ENCODE measurements around the gene INMT.

INMT gene

DNA sequence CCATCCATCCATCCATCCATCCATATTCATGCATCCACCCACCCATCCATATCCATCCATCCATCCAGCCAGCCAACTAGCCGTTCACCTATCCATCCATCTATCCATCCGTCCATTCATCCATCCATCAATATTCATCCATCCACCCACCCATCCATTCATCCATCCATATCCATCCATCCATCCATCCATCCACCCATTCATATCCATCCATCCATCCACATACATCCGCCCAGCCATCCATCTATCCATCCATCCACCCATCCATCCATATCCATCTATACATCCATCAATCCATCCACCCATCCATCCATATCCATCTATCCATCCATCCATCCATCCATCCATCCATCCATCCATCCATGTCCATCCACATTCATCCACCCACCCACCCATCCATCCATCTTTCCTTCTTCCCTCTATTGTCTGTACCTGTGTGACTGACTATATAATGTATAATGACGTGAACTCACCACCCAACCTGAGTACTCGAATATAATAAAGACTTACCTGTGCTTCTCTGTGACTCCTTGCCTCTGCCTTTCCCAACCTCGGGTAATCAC, 2.5 kb downstream of the INMT start:
- no peak for DNase-seq

DNA sequence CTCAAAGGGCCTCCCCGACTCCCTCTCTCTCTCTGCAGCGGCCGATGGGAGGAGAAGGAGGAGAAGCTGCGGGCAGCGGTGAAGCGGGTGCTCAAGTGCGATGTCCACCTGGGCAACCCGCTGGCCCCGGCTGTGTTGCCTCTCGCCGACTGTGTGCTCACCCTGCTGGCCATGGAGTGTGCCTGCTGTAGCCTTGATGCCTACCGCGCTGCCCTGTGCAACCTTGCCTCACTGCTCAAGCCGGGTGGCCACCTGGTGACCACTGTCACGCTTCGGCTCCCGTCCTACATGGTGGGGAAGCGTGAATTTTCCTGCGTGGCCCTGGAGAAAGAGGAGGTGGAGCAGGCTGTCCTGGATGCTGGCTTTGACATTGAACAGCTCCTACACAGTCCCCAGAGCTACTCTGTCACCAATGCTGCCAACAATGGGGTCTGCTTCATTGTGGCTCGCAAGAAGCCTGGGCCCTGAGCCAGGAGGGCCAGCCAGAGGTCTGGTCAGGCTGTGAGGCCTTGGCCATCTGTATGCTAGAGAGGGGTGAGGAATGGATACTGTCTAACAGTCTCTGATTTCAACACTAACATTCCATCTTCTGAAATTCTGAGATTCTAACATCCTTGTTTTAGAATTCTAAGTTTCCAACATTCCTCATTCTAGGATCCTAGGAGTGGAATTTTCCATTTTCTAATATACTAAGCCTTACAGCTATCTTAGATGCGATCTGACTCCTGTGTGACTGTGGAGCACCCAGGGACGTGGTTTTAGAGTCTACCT, 3.6 kb downstream of the INMT start:
- DNase-seq, result no peak

DNA sequence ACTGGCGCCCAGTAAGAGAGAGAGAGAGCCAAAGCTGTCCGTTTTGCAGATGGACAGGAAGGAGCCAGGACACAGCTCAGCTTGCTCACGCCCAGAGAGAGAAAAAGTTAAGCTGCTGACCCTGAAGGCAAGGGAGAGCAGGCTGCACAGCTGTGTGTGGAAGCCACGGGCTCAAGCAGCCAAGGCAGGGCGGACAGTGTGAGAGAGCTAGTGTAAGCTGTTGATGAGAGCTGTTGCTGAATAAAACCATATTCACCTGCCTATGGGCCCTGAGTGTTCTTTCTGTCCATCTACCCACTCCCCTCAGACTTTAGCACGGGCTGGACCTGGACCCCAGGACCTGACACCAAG, 5.4 kb downstream of the INMT start:
- no peak for DNase-seq

DNA sequence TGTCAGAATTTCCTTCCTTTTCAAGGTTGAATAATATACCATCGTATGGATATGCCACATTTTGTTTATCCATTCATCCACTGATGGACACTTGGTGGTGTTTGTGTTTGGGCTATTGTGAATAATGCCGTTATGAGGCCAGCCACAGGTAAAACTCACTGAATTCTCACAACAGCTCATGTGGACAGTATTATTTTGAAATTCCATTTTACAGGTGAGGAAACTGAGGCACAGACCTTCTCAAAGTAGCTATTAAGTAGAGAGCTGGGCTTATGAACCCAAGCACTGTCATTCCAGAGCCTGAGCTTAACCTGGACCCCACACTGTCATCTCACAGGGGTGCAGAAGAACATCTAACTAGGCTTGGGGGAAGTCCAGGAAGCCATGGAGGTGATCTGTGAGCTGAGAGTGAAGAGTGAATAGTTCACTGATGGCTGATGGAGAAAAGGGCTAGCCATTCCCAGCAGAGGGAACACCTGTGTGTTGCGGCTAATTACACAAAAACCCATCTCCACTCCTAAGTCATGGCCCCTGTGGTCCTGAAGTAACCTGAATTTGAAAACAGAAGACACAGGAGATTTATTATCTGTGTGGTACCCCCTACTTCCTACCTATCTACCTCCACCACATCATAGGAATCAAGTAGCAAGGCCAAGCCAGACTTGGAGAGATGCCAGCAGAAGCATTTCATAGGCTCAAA, 8.7 kb downstream of the INMT start:
- no peak for DNase-seq

DNA sequence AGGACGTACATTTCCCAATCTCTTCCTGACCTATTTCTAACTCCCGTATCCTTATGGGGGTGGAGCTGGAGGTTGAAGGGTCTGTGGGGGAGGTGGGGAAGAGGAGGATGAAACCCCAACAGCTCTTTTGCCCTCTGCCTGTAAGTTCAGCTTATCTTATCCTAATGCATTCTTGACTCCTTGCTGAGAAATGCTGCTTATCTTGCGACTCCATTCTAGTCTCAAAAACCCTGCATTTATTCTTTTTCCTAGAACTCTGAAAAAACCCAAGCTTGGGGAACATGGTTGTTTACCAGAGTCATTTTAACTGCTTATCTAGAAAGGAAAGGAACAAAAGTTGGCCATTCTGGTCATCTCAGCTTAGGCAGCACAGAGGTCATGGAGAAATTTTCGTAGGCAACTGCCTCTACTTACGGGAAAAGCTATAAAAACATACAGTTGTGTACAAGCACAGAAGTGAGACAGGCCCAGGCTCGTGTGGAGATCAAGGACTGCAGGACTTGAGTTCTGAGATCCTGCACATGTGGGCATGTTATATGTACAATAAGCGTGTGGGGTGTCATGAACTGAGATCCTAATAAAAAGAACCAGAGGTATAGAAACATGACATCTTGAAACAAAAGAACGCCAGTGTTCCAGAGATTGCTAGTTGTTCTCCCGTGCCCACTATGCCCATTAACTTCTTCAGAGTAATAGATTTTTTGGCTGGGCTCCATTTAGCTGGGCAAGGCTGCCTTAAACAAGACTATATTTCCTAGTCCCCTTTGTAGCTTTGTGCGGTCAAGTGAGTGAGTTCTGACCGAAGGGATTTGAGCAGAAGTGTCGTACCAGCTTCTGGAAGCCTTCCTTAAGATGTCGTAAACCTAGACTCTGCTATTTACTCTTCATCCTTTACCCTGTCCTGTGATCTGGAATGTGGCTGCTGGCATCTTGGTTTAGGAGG, 9.6 kb downstream of the INMT start:
- DNase-seq, result no peak

DNA sequence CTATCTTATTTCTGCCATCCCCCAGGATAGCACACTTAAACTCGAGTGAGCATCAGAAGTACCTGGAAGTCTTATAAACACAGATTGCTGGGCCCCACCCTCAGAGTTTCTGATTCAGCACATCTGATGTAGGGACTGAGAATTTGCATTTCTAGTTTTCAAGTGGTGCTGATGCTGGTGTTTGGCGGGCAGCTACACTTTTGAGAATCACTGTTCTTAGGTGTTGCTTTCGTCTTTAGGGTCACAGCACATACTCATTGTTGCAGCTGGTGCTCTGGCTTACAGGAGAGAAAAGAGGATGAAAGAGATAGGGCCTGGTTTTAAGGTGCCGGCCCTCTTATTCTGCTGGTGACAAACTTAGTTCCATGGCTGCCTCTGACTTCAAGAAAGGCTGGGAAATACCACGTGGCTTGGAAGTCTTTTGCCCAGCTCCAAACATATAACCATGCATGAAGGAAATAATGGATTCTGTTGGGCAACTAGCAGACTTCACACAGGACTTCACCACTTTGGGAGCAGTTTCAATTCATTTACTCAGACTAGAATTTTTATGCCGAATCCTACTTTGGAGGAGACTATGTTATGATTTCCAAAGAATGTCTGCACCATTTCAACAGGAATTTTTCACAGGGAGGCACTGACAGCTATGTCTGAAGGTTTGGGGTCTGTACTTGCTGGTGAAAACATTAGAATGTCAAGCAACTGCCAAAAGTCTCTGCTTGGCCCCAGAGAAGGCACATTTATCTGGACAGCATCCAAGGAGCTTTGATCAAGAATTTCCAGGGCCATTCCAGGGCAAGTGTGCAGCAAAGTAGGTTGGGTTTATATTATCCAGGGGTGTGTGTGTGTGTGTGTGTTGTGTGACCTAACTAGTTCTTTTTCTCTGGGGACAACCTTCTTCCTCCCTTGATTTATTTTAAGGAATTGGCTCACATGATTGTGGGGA, 12.4 kb downstream of the INMT start:
- DNase-seq, result no peak

DNA sequence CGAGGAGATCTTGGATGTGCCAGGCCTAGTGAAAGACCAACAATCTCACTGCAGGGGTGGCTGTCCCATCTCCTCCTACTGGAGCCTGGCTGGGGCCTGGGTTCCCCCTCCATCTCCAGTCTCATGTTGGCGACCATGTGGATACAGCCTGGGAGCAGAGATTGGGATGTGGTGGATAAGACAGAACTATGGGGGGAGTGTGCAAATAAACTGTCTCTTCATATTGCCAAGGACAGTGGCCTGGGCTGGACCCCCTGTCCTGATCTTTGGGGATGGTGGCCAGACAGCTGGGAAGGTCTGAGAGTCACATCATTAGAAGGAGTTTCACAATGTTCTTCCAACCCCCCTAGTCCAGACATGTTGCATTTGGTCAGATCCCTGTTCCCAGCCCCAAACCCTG, 13.5 kb downstream of the INMT start:
- DNase-seq, result no peak

DNA sequence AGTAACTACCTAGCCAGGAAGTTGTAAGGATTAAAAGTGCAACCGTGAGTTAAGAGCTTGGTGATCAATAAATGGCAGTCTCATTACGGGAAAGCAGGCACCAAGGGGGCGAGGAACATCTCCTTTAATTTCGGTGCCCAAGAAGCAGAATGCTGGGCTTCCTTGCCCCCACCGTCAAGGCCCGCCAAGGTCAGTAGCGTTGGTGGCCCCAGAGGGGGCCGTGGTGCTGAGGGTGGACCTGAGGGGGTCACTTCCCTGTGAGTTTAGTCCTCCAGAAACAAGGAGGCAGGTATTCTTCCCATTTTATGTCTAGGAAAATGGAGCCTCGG, 18.9 kb downstream of the INMT start:
- DNase-seq, result no peak

DNA sequence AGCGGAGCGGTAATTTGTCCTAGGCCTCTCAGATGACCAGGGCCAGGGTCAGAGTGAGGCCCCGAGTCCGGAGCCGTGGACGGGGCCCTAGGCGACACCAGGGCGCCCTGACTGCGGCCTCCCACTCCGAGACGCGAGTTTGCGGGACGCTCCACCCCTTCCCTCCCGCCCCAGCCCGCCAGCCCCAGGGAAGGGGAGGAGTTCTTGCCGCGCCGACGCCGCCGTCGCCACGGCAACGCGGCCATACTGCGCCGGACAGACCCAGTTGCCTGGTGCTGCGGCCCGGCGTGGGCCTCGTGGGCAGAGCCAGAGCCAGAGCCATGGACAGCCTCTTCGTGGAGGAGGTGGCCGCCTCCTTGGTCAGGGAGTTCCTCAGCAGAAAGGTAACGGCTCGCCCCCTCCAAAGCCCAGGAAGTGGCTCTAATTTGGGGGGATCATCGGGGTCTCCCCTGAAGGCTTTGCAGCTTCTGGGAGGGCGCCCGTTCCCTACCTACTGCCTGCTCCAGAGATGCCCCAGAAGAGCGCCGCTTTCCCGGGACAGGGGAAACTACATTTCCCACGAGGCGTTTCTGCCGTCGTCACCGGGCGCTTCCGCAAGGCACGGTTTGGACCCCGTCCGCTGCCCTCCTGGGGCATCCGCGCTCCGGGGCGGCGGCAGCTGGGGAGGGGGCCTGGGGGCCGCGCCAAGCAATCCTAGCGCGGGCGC, 19.4 kb downstream of the INMT start, which contains the start of gene MINDY4:
TSS of gene MINDY4 (plus strand) at position 244 of the 706 bp plus-strand sequence. CDS start at position 321, 77 bp downstream.
- DNase-seq, result no peak

DNA sequence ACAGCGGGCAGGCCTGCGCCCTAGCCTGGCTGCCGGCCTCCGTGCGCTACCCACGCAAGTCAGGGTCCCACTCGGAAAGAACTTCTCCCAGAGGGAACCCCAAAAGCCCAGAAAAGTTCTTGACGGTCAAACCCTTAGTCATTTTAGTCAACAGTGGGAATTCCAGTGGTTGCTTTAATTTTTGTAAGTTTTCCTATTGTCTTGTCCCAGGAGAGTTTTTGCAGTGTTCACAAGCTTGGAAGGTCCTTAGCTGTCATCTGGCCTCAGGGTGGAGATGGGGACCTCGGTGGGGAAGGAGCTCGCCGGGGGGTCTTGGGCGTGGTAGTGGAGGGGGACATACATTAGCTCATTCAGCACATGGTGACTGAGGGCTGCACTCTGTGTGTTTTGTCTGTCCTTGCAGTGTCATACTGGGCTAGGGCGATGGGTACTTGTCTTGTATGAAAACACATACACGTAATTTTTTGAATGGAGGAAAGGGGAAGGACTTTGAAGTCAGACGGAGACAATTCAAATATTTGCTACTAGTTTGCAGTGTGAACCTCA, 20.0 kb downstream of the INMT start:
- DNase-seq, result no peak

DNA sequence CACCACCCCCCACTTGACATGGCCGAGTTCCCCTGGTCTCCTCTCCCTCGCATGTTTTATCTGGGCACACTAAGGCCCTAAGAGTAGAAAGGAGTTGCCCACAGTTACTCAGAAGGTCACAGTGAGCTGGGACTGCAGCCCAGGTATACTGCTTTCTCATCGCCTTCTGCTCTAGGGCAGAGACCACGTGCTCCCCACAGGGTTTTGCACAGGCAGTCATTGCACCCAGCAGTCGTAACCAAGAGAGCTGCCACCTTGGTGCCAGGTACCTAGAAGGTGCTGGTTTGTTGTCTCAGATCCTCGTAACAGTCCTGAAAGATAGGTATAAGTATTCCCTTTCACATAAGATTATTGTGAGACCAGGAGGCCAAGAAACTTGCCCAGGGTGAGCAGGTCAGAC, 21.0 kb downstream of the INMT start:
- no peak for DNase-seq

DNA sequence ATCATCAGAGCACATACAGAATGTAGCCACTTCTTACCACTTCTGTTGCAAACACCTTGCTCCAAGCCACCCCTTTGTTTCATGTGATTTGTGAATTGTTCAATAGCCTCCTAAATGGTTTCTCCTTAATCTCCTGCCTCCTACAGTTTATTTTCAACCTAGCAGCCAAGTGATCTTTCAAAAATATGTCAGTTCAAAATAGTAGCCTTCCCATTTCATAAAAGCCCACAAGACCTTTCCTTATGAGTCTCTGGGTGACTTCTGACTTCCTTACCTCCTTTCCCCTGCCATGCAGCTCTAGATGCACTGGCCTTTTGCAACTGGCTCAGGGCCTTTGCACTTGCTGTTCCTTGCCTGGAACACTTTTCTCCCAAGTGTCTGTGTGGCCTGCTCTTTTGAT, 24.1 kb downstream of the INMT start:
- no peak for DNase-seq

DNA sequence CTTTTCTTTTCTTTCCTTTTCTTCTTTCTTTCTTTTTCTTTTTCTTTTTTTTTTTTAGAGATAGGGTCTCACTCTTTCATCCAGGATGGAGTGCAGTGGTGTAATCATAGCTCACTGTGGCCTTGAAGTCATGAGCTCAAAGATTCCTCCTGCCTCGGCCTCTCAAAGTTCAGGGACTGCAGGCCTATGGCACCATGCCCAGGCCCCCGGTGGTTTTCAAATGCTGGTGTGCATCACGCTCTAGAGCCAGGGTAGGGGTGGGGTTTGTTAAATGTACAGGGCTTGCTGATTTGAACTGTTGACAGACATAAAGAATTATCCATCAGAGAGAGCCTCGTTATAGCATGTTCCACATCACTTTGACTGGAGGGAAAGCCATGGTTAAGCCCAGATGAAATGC, 25.0 kb downstream of the INMT start:
- DNase-seq, result no peak

DNA sequence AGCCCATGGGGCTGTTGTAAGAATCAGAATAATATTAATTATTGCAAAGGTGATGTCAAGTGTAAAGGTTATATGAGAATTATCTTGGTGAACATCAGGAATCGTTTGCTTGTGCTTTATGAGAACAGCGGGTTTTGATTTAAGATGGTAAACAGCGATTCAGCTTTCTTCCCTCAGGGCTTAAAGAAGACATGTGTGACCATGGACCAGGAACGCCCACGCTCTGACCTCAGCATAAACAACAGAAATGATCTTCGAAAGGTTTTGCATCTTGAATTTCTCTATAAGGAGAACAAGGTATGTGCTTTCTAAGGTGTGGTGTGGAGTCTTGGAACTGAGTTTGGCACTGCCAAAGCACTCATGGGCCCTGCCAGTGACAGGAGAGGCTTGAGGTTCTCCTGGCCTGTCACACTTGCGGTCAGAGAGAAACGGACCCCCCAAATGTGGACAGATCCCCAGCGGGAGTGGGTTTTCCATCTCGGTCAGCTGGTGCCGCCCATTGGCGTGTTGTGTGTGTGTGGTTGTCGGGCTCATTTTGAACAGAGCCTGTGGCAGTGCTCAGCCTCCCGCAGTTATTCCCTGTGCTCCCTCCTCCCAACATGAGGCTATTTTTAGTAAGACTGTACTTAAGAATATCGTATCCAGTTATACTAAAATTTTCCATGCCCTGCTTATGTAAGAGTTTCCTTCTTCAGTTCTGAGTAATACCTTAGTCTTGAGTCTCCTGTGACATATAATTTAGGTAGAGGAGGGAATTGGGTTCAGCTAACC, 26.5 kb downstream of the INMT start:
- no peak for DNase-seq

DNA sequence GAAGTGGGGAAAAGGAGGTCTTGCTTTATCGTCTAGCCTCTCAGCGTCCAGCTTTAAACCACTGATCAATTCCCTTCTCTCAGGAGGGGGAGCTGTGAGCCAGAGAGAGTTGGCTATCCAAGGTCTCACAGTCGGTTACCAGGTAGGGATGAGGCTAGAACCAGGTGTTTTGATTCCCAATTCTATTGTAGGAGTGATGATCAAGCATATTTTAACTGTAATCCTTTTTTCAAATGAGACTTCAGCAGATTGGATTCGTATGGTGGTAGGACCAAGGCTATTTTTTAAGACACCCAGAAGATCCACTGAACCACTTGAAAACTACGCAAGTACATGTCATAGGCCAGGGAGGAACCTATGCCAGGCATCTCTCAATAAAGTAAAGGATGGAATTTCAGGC, 27.6 kb downstream of the INMT start:
- no peak for DNase-seq

DNA sequence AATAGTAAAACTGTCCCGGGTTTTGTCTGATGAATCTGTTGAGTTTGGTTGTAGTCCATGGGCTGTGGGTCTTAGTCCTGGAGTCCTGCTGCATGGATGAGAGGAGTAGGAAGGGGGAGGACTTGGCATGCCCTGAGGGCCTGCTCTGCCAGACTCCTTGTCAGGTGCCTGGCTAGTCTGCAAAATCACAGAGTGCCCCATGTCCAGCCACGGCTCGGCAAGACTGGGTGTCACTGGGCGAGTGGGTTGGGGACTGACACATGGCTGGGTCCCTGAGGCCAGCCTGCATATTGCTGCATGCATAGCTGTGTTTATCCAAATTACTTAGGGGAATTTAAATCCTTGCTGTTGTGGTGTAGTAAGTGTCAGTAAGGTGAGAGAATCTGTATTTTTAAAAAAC, 29.0 kb downstream of the INMT start:
- DNase-seq, result no peak

DNA sequence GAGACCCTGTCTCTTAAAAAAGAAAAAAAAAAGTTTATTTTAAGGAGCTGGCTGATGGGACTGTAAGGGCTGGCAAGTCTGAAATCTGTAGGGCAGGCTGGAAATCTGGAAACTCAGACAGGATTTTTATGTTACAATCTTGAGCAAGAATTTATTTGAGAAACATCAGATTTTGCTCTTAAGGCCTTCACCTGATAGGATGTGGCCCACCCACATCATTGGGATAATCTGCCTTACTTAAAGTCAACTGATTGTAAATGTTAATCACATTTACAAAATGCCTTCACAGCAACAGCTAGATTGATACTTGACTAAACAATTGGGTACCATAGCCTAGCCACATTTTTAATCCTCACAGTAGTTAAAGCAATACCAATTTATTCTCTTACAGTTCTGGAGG, 30.8 kb downstream of the INMT start:
- DNase-seq, result no peak

DNA sequence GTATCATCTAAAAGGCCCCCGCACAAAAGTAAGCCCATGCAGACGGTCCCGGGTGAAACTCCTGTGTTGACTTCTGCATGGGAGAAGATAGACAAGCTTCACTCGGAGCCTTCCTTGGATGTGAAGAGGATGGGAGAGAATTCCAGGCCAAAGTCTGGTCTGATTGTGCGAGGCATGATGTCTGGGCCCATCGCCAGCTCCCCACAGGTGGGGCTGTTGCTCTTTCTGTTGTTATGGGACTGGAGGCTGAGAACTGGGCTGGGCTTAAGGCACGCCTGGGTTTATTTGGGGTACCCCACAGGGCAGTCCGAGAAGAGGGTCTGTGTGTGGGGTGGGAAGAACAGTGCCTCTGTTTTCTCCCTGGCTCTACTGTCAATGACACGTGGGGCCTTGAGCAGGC, 33.9 kb downstream of the INMT start:
- no peak for DNase-seq

DNA sequence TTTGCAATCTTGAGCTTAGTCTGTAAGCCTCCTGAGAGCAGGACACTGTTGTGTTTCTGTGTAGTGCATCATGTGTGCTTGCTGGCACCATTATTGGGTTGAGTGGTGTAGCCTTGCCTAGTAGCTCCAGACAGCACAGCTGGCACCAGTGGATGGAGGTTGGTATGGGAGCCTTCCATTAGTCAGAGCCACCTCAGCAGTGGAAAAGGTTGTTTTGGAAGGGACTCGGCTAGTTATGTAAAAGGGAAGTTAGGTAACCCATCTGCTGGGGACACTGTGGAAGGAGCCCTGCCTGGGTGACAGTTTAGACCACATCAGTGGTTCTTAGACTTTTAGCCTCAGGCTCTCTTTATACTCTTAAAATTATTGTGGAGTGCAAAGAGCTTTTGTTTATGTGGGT, 35.6 kb downstream of the INMT start:
- no peak for DNase-seq

DNA sequence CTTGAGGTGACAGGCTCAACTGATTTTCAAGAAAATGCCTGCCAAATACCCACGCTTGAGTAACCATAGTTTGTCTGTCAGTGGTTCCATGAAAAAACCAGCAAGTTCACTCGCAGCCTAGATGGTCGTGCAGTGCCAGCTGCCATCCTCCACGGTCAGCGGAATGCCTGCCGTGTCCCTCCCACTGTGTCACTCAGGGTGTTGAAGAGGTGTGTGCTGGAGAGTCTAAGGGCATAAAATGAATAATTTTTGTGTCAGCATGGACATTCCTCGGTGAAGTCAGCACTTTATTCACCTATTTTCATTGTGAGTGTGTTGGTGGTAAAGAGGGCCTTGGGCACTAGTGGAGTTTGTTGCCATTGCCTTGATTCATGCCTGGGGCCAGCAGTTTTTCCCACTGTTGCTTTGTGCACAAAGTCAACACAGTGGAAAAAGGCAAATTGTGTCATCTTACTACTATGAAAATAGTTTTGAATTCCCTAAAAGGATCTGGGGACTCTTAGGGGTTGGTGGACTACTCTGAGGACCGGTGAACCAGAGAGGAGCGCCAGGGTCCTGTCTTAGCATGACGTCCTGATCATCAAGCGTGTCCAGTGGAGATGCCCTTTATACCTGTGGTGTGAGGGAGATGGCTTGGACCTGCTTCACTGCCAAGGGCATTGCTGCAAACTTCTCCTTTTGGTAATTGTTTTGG, 36.9 kb downstream of the INMT start:
- no peak for DNase-seq

All from NCI-H187 treated with DMSO at 0.1 percent for 48 hours (cell line).